HepG2 (cell line): ENCODE data around the gene STH. TPM values are rescaled to one million over a fixed set of nuclear protein-coding genes. Genes with fewer than 3 reads are reported as not detected.

ENCODE experiments used
- ATAC-seq: fragments of 200-7000 bp; cut with Tn5 transposase; 3 replicates; pipeline ENCODE4 v1.9.1; 2020; ENCODE audit warnings: mild to moderate bottlenecking, moderate library complexity
- BruUV-seq: library from RNA; stranded (reverse); fragments of 400-500 nt; replicated peaks from 2 replicates; lab custom pipeline; 2021; lab: Mats Ljungman, UMichigan
- CTCF ChIA-PET: fragments of 300-600 bp; formaldehyde crosslinking; extraction: SDS; loops from one replicate; lab custom pipeline; 2021; ENCODE audit warnings: low total read pairs, inconsistent platforms, low intra/inter-chr PET ratio; lab: Yijun Ruan, JAX
- POLR2A ChIA-PET: fragments of 350-600 bp; sonication (Branson Sonifier 250); formaldehyde crosslinking; loops from one replicate; lab custom pipeline; 2020; ENCODE audit warnings: antibody characterized with exemption, inconsistent platforms; lab: Yijun Ruan, JAX
- DNase-seq: peaks from one replicate; pipeline ENCODE4 v3.0.0-alpha.2; 2015; ENCODE audit warnings: low spot score
- FAIRE-seq: peaks from 3 replicates; lab custom pipeline; 2011; peaks lifted over from hg19 to GRCh38; lab: Jason Lieb, UNC
- H2AFZ ChIP-seq: one replicate; pipeline ENCODE4 v1.6.1; 2011; ENCODE audit warnings: low read length, inconsistent platforms
- H3K27ac ChIP-seq: fragments of 300-600 bp; 3 replicates; pipeline ENCODE4 v1.8.0; 2011; ENCODE audit warnings: mixed run types, mild to moderate bottlenecking, mixed read lengths, low read length, inconsistent platforms; ENCODE audit not compliant: insufficient read depth; ENCODE audit errors: extremely low read length
- H3K27me3 ChIP-seq, 2 experiments: fragments of 200-600 bp in 1 of 2; 2 replicates in 1 of 2; 3 replicates in 1 of 2; pipeline versions ENCODE4 v1.6.0 to v1.8.0; 2011; ENCODE audit warnings: low read length in 2 of 2, mild to moderate bottlenecking in 2 of 2, moderate library complexity in 2 of 2, inconsistent platforms in 1 of 2; ENCODE audit not compliant: insufficient read depth in 2 of 2, control insufficient read depth in 1 of 2
- H3K36me3 ChIP-seq, 2 experiments: fragments of 200-600 bp in 1 of 2; replicated peaks in 1 of 2; 2 replicates in 1 of 2; 3 replicates in 1 of 2; pipeline versions ENCODE4 v1.5.1 to v1.8.0; 2011; ENCODE audit warnings: low read length in 2 of 2, inconsistent platforms in 1 of 2; ENCODE audit not compliant: insufficient read depth in 2 of 2, control insufficient read depth in 1 of 2
- H3K4me1 ChIP-seq: 2 replicates; pipeline ENCODE4 v1.5.1; 2012; ENCODE audit warnings: low read length, inconsistent platforms; ENCODE audit not compliant: insufficient read depth
- H3K4me2 ChIP-seq: 2 replicates; pipeline ENCODE4 v1.6.0; 2011; ENCODE audit warnings: low read depth, low read length, inconsistent platforms
- H3K4me3 ChIP-seq, 3 experiments: fragments of 200-600 bp in 1 of 3; sonication (generic), shearing (Covaris generic) in 1 of 3; replicated peaks in 1 of 3; 2 replicates each; pipeline ENCODE4 v1.5.1; 2011 to 2016; ENCODE audit warnings: low read length in 3 of 3, inconsistent platforms in 2 of 3, low read depth in 2 of 3, mild to moderate bottlenecking in 2 of 3, control low read depth in 1 of 3, mixed read lengths in 1 of 3; ENCODE audit not compliant: insufficient read depth in 1 of 3
- H3K79me2 ChIP-seq: one replicate; pipeline ENCODE4 v1.6.1; 2011; ENCODE audit warnings: low read length, inconsistent platforms; ENCODE audit not compliant: insufficient read depth
- H3K9ac ChIP-seq: 2 replicates; pipeline ENCODE4 v1.6.0; 2011; ENCODE audit warnings: mild to moderate bottlenecking, low read depth, low read length, inconsistent platforms; ENCODE audit not compliant: insufficient read depth
- H3K9me3 ChIP-seq: 2 replicates; pipeline ENCODE4 v1.5.1; 2012; ENCODE audit warnings: mild to moderate bottlenecking, low read length
- H4K20me1 ChIP-seq: 2 replicates; pipeline ENCODE4 v1.6.0; 2011; ENCODE audit warnings: inconsistent platforms, mild to moderate bottlenecking, low read length, moderate library complexity; ENCODE audit not compliant: insufficient read depth
- ATF7-NPFF ChIP-seq: sonication (generic); formaldehyde crosslinking; IDR thresholded peaks from 2 replicates; pipeline ENCODE4 v1.8.1; 2023; ENCODE audit warnings: mild to moderate bottlenecking, low read depth, missing genetic modification reagents, moderate library complexity
- CAMTA2 ChIP-seq: sonication (generic); formaldehyde crosslinking; IDR thresholded peaks from 2 replicates; pipeline ENCODE4 v1.4.0; 2020; ENCODE audit warnings: mild to moderate bottlenecking, missing genetic modification reagents, borderline replicate concordance
- CREB3 ChIP-seq: sonication (generic); formaldehyde crosslinking; IDR thresholded peaks from 2 replicates; pipeline ENCODE4 v1.5.0; 2020; ENCODE audit warnings: missing genetic modification reagents
- ETV6 ChIP-seq: sonication (generic); formaldehyde crosslinking; conservative IDR thresholded peaks from 2 replicates; pipeline ENCODE4 v1.4.0; 2020; ENCODE audit warnings: missing genetic modification reagents
- FOSL2 ChIP-seq: sonication (generic); formaldehyde crosslinking; IDR thresholded peaks from 2 replicates; pipeline ENCODE4 v1.4.0; 2020; ENCODE audit warnings: missing genetic modification reagents
- MXI1 ChIP-seq: IDR thresholded peaks from 3 replicates; pipeline ENCODE4 v1.6.1; 2012; ENCODE audit warnings: low read depth, low read length, inconsistent platforms, borderline replicate concordance
- NFE2L2 ChIP-seq: fragments of 150-350 bp; IDR thresholded peaks from 2 replicates; pipeline ENCODE4 v1.6.1; 2014; ENCODE audit warnings: low read length
- NR2F2 ChIP-seq: IDR thresholded peaks from 2 replicates; pipeline ENCODE4 v1.6.1; 2012; ENCODE audit warnings: low read depth, inconsistent platforms, borderline replicate concordance
- POGZ ChIP-seq: sonication (generic); formaldehyde crosslinking; IDR thresholded peaks from 2 replicates; pipeline ENCODE4 v1.4.0; 2020; ENCODE audit warnings: mild to moderate bottlenecking, missing genetic modification reagents
- RBFOX2 ChIP-seq: fragments of 200-400 bp; formaldehyde crosslinking; IDR thresholded peaks from 2 replicates; pipeline ENCODE4 v1.6.1; 2017; ENCODE audit warnings: low read depth, mild to moderate bottlenecking, low read length
- ZFP62 ChIP-seq: sonication (generic); formaldehyde crosslinking; IDR thresholded peaks from 2 replicates; pipeline ENCODE4 v1.4.0; 2020; ENCODE audit warnings: missing genetic modification reagents
- ZNF646 ChIP-seq: sonication (generic); formaldehyde crosslinking; IDR thresholded peaks from 2 replicates; pipeline ENCODE4 v1.9.0; 2021; ENCODE audit warnings: mild to moderate bottlenecking, missing genetic modification reagents
- WGBS: methylation state at CpG from one replicate; pipeline ENCODE4 v1.1.6; 2017; ENCODE audit warnings: low lambda C conversion rate; 5-methylcytosine and 5-hydroxymethylcytosine counted together
- in situ Hi-C: cut with HindIII; loops from 2 replicates; pipeline ENCODE4 v1.10.0; 2017; ENCODE audit warnings: low pct_unique_long_range_greater_than_20kb; ENCODE audit not compliant: extremely low pct_ligation_motif_present
- intact Hi-C: fragments of 100-400 bp; cut with micrococcal nuclease; formaldehyde crosslinking; loops from one replicate; pipeline ENCODE4 v1.10.0; 2022; ENCODE audit not compliant: unreplicated experiment
- polyA plus RNA-seq, 8 experiments: library from polyadenylated mRNA; depleted of rRNA in 3 of 8; stranded (reverse) in 7 of 8; unstranded in 1 of 8; fragments of >200 nt; fragmentation: Illumina TruSeq in 4 of 8; extraction: Trizol in 4 of 8; gene quantifications; 2 replicates each; pipeline versions ENCODE4 v1.2.1 to v1.2.3, GENCODE V29; 2011 to 2016; ENCODE audit warnings: low read depth in 4 of 8, missing spikeins in 1 of 8, mixed read lengths in 1 of 8; ENCODE audit not compliant: insufficient read depth in 1 of 8
- total RNA-seq, 5 experiments: library from RNA; depleted of rRNA; stranded (reverse); fragments of >200 nt; fragmentation: Illumina TruSeq; extraction: Trizol; gene quantifications; 2 replicates each; pipeline ENCODE4 v1.2.3, GENCODE V29; 2016; ENCODE audit warnings: low read depth in 1 of 5

The STH gene
- total and polyA plus RNA-seq, 2 of the 13 experiments (the other 11 are each of a cell fraction or from before 2014, with no cell fraction given), result not detected

- no peak for DNase-seq
- ChIA-PET CTCF (no interaction called here), POLR2A (no interaction called here)
- no peak overlapping the region for H3K4me2 ChIP-seq
- no peak overlapping the region for H2AFZ ChIP-seq
- no peaks in the 10 kb centered on the region for H4K20me1 ChIP-seq
- TF ChIP-seq ETV6 (CRISPR knock-in tag) (no peak), MXI1 (no peak), FOSL2 (CRISPR knock-in tag) (no peak), CREB3 (CRISPR knock-in tag) (no peak), RBFOX2 (no peak), ZNF646 (CRISPR knock-in tag) (no peak), POGZ (CRISPR knock-in tag) (no peak), NR2F2 (no peak), ZFP62 (no peak), NFE2L2 (no peak), ATF7-NPFF (CRISPR knock-in tag) (no peak), CAMTA2 (CRISPR knock-in tag) (no peak)
- in situ Hi-C loops, result no loop called here
- no peaks in the 10 kb centered on the region for H3K9me3 ChIP-seq
- no TSS peak for BruUV-seq
- no peak overlapping the region for H3K27ac ChIP-seq
- intact Hi-C loops, result no loop called here
- no peaks in the 10 kb centered on the region for H3K4me1 ChIP-seq
- ATAC-seq, result no peak; the same call in 2 of the 3 replicates
- H3K4me3 ChIP-seq, result no peak overlapping the region
- WGBS, result 62% methylated on average over 10 of the region's 10 CpGs
- H3K36me3 ChIP-seq, result no peaks in the 10 kb centered on the region
- peaks cover under 1 to 2% of the 10 kb centered on the region in 2 experiments; a peak in 2 of 5 replicates for H3K27me3 ChIP-seq
- no peak overlapping the region for H3K9ac ChIP-seq
- H3K79me2 ChIP-seq, result no peaks in the 10 kb centered on the region
- no peak for FAIRE-seq
Measured at GRCh38 chr17:45955326-45955725, 43.7 kb upstream of the STH start.
